ES-I3 (cell line): ENCODE measurements around the gene LCE2B.

Source experiments
- H3K36me3 ChIP-seq: 2 replicates; pipeline ENCODE4 v1.6.1; 2013; ENCODE audit warnings: mild to moderate bottlenecking, low read length, control low read depth, moderate library complexity; ENCODE audit not compliant: insufficient read depth
- H3K4me1 ChIP-seq: 2 replicates; pipeline ENCODE4 v1.6.1; 2013; ENCODE audit warnings: mild to moderate bottlenecking, control low read depth, low read length; ENCODE audit not compliant: insufficient read depth
- H3K9ac ChIP-seq: 2 replicates; pipeline ENCODE4 v1.6.1; 2013; ENCODE audit warnings: low read depth, mild to moderate bottlenecking, low read length, moderate library complexity
- H3K9me3 ChIP-seq: 2 replicates; pipeline ENCODE4 v1.6.1; 2013; ENCODE audit warnings: mild to moderate bottlenecking, low read length, moderate library complexity; ENCODE audit not compliant: control insufficient read depth, insufficient read depth

Gene LCE2B

GRCh38 chr1:152683846-152684245, 2.1 kb upstream of the LCE2B start:
- Histone ChIP-seq H3K4me1 (no peaks in the 10 kb centered on the region), H3K9ac (no peak overlapping the region), H3K9me3 (no peaks in the 10 kb centered on the region), H3K36me3 (no peaks in the 10 kb centered on the region)

GRCh38 chr1:152697701-152698600, 12.0 kb downstream of the LCE2B start, which contains the start of gene LCE2A:
TSS of gene LCE2A (plus strand) at chr1:152698345. CDS start at chr1:152698902, 557 bp downstream.
- no peak within 1 kb of the TSS for H3K9ac ChIP-seq
- H3K4me1 ChIP-seq: no peaks in the 10 kb centered on the region
- no peaks in the 10 kb centered on the region for H3K9me3 ChIP-seq
- H3K36me3 ChIP-seq: no peaks in the 10 kb centered on the region

GRCh38 chr1:152699746-152700145, 13.8 kb downstream of the LCE2B start:
- no peak overlapping the region for H3K9ac ChIP-seq
- peaks cover 3% of the 10 kb centered on the region; the same call in 1 of the 2 replicates for H3K9me3 ChIP-seq
- H3K4me1 ChIP-seq: no peaks in the 10 kb centered on the region
- H3K36me3 ChIP-seq: no peaks in the 10 kb centered on the region

GRCh38 chr1:152707860-152708259, 21.9 kb downstream of the LCE2B start, which contains the start of gene LCE4A:
TSS of gene LCE4A (plus strand) at chr1:152708160. CDS start at chr1:152709076, 916 bp downstream.
- H3K9ac ChIP-seq: no peak within 1 kb of the TSS
- peaks cover 3% of the 10 kb centered on the region; the same call in 1 of the 2 replicates for H3K9me3 ChIP-seq
- no peaks in the 10 kb centered on the region for H3K4me1 ChIP-seq
- H3K36me3 ChIP-seq: no peaks in the 10 kb centered on the region

GRCh38 chr1:152718238-152718637, 32.3 kb downstream of the LCE2B start:
- Histone ChIP-seq H3K4me1 (no peaks in the 10 kb centered on the region), H3K36me3 (no peaks in the 10 kb centered on the region), H3K9me3 (no peaks in the 10 kb centered on the region), H3K9ac (no peak overlapping the region)

- Histone ChIP-seq H3K9me3 (no peaks in the 10 kb centered on the region), H3K4me1 (no peaks in the 10 kb centered on the region), H3K36me3 (no peaks in the 10 kb centered on the region), H3K9ac (no peak overlapping the region)
Measured at GRCh38 chr1:152725261-152725660, 39.3 kb downstream of the LCE2B start.

- Histone ChIP-seq H3K9me3 (no peaks in the 10 kb centered on the region), H3K9ac (no peak overlapping the region), H3K36me3 (no peaks in the 10 kb centered on the region)
Measured at GRCh38 chr1:152728986-152729385, 43.1 kb downstream of the LCE2B start.

GRCh38 chr1:152735648-152736047, 49.7 kb downstream of the LCE2B start:
- no peak overlapping the region for H3K9ac ChIP-seq
- H3K36me3 ChIP-seq: no peaks in the 10 kb centered on the region
- H3K9me3 ChIP-seq: no peaks in the 10 kb centered on the region
- H3K4me1 ChIP-seq: no peaks in the 10 kb centered on the region

More at GRCh38 chr1:152728986-152729385, 43.1 kb downstream of the LCE2B start:
- H3K4me1 ChIP-seq: no peaks in the 10 kb centered on the region
